Uterus (tissue), 2 donors: ENCODE data around the gene RNU5D-1.

ENCODE experiments used
- CTCF ChIP-seq, 4 experiments: fragments of 200-600 bp in 2 of 4; fragments of 450-650 bp in 2 of 4; sonication (generic) in 2 of 4; IDR thresholded peaks; one replicate each; pipeline ENCODE4 v1.5.1; 2016 to 2019; ENCODE audit warnings: antibody characterized with exemption in 4 of 4, mild to moderate bottlenecking in 2 of 4, moderate library complexity in 1 of 4
- POLR2A ChIP-seq, 2 donors: fragments of 450-650 bp; IDR thresholded peaks; one replicate each; pipeline ENCODE4 v1.6.1; 2016; ENCODE audit warnings: antibody characterized with exemption in 2 of 2, mild to moderate bottlenecking in 1 of 2, moderate library complexity in 1 of 2

- TF ChIP-seq CTCF (IDR thresholded peaks at IDR 0.05) (no peak), POLR2A (IDR thresholded peaks at IDR 0.05) (no peak)
Observed at GRCh38 chr1:44717653-44718052, 13.3 kb downstream of the RNU5D-1 start.
